ENCODE results near the gene CYYR1.

The CYYR1 gene

DNA sequence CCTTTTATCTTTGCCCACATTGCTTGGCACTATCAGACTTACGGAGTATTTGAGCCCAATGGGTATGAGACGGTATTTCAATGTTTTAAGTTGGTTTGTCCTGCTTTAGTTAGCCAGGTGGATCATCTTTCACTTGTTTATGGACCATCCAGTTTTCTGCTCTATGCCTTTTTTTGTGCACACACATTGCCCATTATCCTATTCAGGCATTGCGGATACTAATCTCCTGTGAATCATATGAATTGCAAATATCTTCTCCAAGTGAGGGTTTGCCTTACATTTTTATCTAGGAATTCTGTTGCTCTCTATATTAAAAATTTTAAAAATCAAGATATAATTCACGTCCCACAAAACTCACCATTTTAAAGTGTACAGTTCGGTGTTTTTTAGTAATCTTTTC lies 14.0 kb downstream of the CYYR1 start:
- TF ChIP-seq CSDC2 (CRISPR knock-in tag; IDR thresholded peaks at IDR 0.05) (no peak), PPARA (CRISPR knock-in tag; IDR thresholded peaks at IDR 0.05; ENCODE audit: borderline replicate concordance) (no peak), ZNF8 (CRISPR knock-in tag; IDR thresholded peaks at IDR 0.05) (no peak)
- ATAC-seq, result no peak

DNA sequence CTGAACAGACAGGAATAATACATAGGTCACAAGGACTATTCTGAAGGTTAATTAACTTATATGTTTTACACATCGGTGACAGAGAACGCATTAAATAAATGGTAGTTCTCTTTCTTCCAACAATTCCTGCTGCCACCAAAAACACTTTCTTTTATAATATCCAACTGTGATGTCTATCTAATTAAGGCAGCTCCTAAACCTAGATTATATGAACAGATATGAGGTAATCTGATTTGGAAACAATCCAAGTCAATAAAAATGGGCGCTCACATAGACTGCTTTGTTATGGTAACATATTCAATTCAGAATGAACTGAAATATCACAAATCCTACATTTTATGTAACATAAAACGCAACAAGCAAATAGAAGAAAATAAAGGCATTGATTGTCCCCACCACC lies 16.0 kb downstream of the CYYR1 start:
- no peak for ATAC-seq
- no peak for TF ChIP-seq PPARA (CRISPR knock-in tag; IDR thresholded peaks at IDR 0.05; ENCODE audit: borderline replicate concordance)
- no peak for TF ChIP-seq SNAI2 (CRISPR knock-in tag; IDR thresholded peaks at IDR 0.05)
- TF ChIP-seq ZFP30 (CRISPR knock-in tag; IDR thresholded peaks at IDR 0.05), result no peak
- TF ChIP-seq ZC3H10 (CRISPR knock-in tag; IDR thresholded peaks at IDR 0.05), result no peak
- no peak for TF ChIP-seq ZFP3 (CRISPR knock-in tag; IDR thresholded peaks at IDR 0.05)
- TF ChIP-seq ZNF565 (CRISPR knock-in tag; conservative IDR thresholded peaks at IDR 0.05; ENCODE audit: low read depth), result no peak
- TF ChIP-seq, protein P1, sequence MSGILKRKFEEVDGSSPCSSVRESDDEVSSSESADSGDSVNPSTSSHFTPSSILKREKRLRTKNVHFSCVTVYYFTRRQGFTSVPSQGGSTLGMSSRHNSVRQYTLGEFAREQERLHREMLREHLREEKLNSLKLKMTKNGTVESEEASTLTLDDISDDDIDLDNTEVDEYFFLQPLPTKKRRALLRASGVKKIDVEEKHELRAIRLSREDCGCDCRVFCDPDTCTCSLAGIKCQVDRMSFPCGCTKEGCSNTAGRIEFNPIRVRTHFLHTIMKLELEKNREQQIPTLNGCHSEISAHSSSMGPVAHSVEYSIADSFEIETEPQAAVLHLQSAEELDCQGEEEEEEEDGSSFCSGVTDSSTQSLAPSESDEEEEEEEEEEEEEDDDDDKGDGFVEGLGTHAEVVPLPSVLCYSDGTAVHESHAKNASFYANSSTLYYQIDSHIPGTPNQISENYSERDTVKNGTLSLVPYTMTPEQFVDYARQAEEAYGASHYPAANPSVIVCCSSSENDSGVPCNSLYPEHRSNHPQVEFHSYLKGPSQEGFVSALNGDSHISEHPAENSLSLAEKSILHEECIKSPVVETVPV (CRISPR knock-in tag; IDR thresholded peaks at IDR 0.05), result no peak
- no peak for TF ChIP-seq OSR1 (CRISPR knock-in tag; IDR thresholded peaks at IDR 0.05)
- no peak for TF ChIP-seq GLIS3 (CRISPR knock-in tag; IDR thresholded peaks at IDR 0.05)
- TF ChIP-seq TCF4 (CRISPR knock-in tag; IDR thresholded peaks at IDR 0.05; ENCODE audit: borderline replicate concordance), result no peak
- no peak for TF ChIP-seq ZNF8 (CRISPR knock-in tag; IDR thresholded peaks at IDR 0.05)
- TF ChIP-seq CSDC2 (CRISPR knock-in tag; IDR thresholded peaks at IDR 0.05), result no peak
- TF ChIP-seq ARNTL (CRISPR knock-in tag; IDR thresholded peaks at IDR 0.05; ENCODE audit: borderline replicate concordance, low read depth), result no peak
- TF ChIP-seq ZNF70 (CRISPR knock-in tag; IDR thresholded peaks at IDR 0.05), result no peak
- TF ChIP-seq CREB5 (CRISPR knock-in tag; IDR thresholded peaks at IDR 0.05; ENCODE audit: low read depth), result no peak
- TF ChIP-seq PATZ1 (CRISPR knock-in tag; IDR thresholded peaks at IDR 0.05; ENCODE audit: borderline replicate concordance), result no peak
- no peak for TF ChIP-seq ESRRG (CRISPR knock-in tag; IDR thresholded peaks at IDR 0.05)

GRCh38 chr21:26555540-26556146 lies 17.4 kb downstream of the CYYR1 start:
- no peak for ATAC-seq
- TF ChIP-seq ZFP30 (CRISPR knock-in tag; IDR thresholded peaks at IDR 0.05), result no peak
- no peak for TF ChIP-seq CREB5 (CRISPR knock-in tag; IDR thresholded peaks at IDR 0.05; ENCODE audit: low read depth)
- no peak for TF ChIP-seq ARNTL (CRISPR knock-in tag; IDR thresholded peaks at IDR 0.05; ENCODE audit: borderline replicate concordance, low read depth)
- TF ChIP-seq ESRRG (CRISPR knock-in tag; IDR thresholded peaks at IDR 0.05), result no peak
- no peak for TF ChIP-seq PPARA (CRISPR knock-in tag; IDR thresholded peaks at IDR 0.05; ENCODE audit: borderline replicate concordance)
- no peak for TF ChIP-seq SNAI2 (CRISPR knock-in tag; IDR thresholded peaks at IDR 0.05)
- TF ChIP-seq ISL1 (CRISPR knock-in tag; IDR thresholded peaks at IDR 0.05), result no peak
- no peak for TF ChIP-seq POU6F1 (CRISPR knock-in tag; IDR thresholded peaks at IDR 0.05; ENCODE audit: borderline replicate concordance, low read depth)
- TF ChIP-seq BACH2 (CRISPR knock-in tag; IDR thresholded peaks at IDR 0.05; ENCODE audit: borderline replicate concordance), result no peak
- no peak for TF ChIP-seq GLIS3 (CRISPR knock-in tag; IDR thresholded peaks at IDR 0.05)
- TF ChIP-seq TCF4 (CRISPR knock-in tag; IDR thresholded peaks at IDR 0.05; ENCODE audit: borderline replicate concordance), result no peak

DNA sequence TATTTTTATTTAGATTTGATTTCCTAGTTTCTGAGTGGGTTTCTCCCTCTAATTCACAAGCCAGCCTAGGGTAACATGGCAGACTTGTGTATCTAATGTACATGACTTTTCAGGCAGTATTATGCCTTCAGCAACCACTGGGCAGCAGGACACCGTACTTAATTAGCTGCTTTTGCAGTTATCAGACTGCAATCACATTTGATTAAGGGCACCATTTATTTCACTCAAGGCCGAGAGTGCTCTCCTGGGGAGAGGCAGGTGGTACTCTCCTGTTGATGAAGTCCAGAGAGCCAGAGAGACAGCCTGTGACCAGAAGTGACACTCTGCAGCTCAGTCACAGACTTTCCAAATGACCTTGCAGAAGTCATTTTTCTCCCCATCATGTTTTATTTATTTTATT lies 18.7 kb downstream of the CYYR1 start:
- no peak; the same call in 2 of the 3 replicates for ATAC-seq
- TF ChIP-seq ISL1 (CRISPR knock-in tag; IDR thresholded peaks at IDR 0.05), result peak; percentile 48
- TF ChIP-seq TCF4 (CRISPR knock-in tag; IDR thresholded peaks at IDR 0.05; ENCODE audit: borderline replicate concordance), result peak; percentile 90
- no peak for TF ChIP-seq RARB (CRISPR knock-in tag; IDR thresholded peaks at IDR 0.05)
- TF ChIP-seq OSR1 (CRISPR knock-in tag; IDR thresholded peaks at IDR 0.05), result no peak
- TF ChIP-seq SNAI2 (CRISPR knock-in tag; IDR thresholded peaks at IDR 0.05), result peak; percentile 94
- TF ChIP-seq, protein P2, sequence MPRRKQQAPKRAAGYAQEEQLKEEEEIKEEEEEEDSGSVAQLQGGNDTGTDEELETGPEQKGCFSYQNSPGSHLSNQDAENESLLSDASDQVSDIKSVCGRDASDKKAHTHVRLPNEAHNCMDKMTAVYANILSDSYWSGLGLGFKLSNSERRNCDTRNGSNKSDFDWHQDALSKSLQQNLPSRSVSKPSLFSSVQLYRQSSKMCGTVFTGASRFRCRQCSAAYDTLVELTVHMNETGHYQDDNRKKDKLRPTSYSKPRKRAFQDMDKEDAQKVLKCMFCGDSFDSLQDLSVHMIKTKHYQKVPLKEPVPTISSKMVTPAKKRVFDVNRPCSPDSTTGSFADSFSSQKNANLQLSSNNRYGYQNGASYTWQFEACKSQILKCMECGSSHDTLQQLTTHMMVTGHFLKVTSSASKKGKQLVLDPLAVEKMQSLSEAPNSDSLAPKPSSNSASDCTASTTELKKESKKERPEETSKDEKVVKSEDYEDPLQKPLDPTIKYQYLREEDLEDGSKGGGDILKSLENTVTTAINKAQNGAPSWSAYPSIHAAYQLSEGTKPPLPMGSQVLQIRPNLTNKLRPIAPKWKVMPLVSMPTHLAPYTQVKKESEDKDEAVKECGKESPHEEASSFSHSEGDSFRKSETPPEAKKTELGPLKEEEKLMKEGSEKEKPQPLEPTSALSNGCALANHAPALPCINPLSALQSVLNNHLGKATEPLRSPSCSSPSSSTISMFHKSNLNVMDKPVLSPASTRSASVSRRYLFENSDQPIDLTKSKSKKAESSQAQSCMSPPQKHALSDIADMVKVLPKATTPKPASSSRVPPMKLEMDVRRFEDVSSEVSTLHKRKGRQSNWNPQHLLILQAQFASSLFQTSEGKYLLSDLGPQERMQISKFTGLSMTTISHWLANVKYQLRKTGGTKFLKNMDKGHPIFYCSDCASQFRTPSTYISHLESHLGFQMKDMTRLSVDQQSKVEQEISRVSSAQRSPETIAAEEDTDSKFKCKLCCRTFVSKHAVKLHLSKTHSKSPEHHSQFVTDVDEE (CRISPR knock-in tag; IDR thresholded peaks at IDR 0.05), result peak; percentile 92
- TF ChIP-seq ZNF565 (CRISPR knock-in tag; conservative IDR thresholded peaks at IDR 0.05; ENCODE audit: low read depth), result no peak
- TF ChIP-seq ZNF8 (CRISPR knock-in tag; IDR thresholded peaks at IDR 0.05), result no peak
- TF ChIP-seq PATZ1 (CRISPR knock-in tag; IDR thresholded peaks at IDR 0.05; ENCODE audit: borderline replicate concordance), result no peak
- TF ChIP-seq ARNTL (CRISPR knock-in tag; IDR thresholded peaks at IDR 0.05; ENCODE audit: borderline replicate concordance, low read depth), result no peak
- TF ChIP-seq GLIS3 (CRISPR knock-in tag; IDR thresholded peaks at IDR 0.05), result no peak

All from SK-N-SH treated with all-trans-retinoic acid at 6 μM for 48 hours (cell line).